OCI-LY7 (cell line): ENCODE measurements around the gene MYOZ2.

ENCODE experiments used
- CTCF ChIP-seq: fragments of 200-600 bp; sonication (generic); conservative IDR thresholded peaks from 2 replicates; pipeline ENCODE4 v1.5.1; 2014; ENCODE audit warnings: mild to moderate bottlenecking, antibody characterized with exemption, low read length, moderate library complexity, mixed read lengths
- EZH2phosphoT487 ChIP-seq: fragments of 200-600 bp; sonication (generic); IDR thresholded peaks from 2 replicates; pipeline ENCODE4 v1.6.1; 2018; ENCODE audit warnings: low read depth, borderline replicate concordance, mild to moderate bottlenecking, mixed run types, antibody characterized with exemption, low read length, moderate library complexity, mixed read lengths

DNA sequence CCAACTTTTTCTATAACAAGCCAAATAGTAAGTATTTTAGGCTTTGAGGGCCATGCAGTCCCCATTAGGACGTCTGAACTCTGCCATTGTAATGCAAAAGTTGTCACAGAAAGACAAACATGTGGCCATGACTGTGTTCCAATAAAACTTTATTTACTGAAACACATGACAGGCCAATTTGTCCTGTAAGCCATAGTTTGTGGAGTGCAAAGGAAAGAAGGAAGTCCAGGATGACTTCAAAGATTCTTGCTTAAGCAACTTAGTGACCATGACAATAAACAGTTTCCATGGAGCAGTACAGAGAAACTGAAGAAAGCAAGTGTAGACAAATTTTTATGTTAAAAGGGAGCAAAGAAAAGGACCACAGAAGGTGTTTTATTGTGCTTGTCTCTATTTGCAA is 35.0 kb upstream of the MYOZ2 start:
- no peak for TF ChIP-seq CTCF
- no peak for TF ChIP-seq EZH2phosphoT487
